GM19468 (cell line): ENCODE measurements around the gene VKORC1.

Experiments
- ATAC-seq: cut with Tn5 transposase; IDR thresholded peaks from one replicate; pipeline ENCODE4 v1.9.1; 2021; ENCODE audit warnings: mild to moderate bottlenecking, moderate library complexity, moderate number of reproducible peaks; ENCODE audit not compliant: unreplicated experiment; ENCODE audit errors: extremely low read depth

VKORC1 gene

DNA sequence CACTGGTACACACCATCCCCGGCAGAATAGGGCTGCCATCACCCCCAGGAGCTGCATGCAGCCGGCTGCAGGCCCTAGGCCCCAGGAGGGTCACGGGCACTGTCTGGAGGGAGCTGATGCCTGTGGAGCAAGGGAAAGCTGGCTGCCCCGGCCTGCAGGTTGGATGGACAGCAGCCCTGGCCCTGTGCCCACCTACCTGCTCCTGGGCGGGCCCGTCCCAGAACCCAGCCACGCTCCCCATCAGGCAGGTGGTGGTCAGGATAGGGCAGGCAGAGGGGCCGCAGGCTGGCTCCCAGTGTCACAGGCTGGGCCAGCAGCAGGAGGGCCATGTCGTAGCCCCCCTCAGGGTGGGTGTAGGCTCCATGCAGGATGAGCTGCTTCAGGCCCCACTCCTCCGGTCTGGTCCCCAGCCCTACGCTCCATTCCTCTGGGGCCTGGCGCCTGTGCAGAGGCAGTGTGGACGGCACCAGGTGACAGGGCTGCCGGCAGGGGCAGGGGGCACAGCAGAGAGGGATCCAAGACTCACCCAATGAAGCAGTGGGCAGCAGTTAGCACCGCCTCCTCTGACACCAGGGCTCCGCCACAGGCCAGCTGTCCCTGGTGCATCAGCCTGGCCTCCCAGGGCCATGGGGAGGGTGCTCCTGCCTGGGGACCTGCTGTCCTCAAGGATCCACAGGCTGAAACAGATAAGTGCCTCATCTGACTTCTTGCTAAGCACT is 9.9 kb downstream of the VKORC1 start:
- no peak for ATAC-seq

DNA sequence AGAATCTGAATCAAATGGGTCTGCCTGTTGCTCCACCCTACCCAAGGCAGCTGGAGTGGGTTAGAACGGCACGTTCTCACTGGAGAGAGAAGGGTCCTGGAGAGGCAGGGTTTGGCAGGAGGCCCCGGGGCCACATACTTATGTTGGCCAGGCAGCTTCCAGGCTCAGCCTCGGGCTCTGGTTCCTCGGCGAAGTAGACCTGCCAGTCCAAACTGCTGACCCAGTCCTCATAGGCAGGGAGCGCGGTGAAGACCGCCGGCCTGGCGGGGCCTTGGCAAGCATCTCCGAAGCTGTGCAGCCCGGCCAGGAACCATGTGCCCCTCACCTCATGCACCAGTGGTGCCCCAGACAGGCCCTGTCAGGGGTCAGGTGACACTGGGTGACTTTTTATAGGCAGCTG is 10.6 kb downstream of the VKORC1 start:
- ATAC-seq = no peak

DNA sequence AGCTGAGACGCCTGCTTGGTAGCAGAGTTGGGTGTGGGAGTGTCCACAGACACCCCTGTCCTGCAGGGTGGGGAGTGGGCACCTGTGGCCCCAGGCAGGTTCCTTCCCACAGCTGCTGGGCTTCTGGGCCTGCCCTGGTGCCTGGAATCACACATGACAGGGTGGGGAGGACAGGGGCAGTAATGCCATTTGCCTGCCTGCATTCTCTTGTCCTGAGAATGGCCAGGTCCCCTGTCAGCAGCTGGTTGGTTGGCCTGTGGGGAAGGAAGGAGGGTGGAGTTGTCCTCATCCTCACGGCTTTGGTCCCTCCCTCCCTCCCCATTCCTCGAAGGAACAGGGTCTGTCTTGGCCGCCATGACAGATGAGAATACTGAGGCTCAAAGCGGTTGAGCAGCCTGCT is 11.0 kb downstream of the VKORC1 start:
- no peak for ATAC-seq

DNA sequence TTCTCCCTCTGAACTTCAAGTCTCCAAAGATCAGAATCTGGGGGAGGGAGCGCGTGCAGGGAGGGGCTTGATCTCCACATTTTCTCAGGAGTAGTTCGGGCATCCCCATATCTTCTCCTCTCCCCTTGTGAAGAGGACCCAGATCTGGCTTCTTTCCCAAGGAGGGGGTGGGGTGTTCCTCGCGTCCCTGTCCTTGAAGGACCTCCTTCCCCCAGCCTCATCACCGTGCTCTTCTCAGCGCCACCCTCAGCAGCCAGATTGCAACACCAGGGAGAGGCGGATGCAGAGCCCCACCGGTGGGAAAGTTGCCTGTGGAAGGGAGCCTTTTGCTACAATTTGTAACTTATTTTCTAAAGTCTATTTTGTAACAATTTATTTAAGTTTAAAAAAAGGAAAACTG is 11.5 kb downstream of the VKORC1 start:
- no peak for ATAC-seq

DNA sequence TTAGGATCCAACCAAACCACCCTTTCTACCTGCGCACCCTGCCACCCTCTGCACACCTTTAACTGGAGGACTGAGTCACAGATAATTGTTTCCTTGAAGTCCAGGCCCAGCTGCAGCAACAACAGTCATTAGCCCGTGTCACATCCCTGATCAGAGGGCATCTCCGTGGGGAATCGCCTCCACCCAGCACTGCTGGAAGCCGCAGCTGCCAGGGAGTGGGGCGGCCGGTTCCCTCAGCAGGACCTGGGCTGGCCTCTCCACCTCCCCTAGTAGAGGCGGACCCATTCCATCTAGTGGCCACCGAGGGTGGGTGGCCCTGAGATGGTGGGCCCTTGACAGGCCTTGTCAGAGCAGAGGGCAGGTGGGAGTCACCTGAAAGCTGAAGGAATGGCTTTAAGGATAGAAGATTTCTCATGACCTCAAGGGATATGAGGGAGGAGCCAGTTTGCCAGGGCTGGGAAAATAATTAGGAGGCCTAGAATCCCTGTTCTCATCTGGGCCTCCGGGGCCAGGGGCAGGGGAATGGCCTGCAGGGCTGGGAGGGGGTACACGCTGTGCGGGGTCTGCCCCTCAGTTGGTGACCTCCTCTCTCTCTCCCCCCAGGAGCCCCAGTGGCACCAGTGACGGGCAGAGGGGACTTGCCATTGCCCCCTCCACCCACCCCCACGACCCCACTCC is 12.1 kb downstream of the VKORC1 start:
- ATAC-seq = no peak

DNA sequence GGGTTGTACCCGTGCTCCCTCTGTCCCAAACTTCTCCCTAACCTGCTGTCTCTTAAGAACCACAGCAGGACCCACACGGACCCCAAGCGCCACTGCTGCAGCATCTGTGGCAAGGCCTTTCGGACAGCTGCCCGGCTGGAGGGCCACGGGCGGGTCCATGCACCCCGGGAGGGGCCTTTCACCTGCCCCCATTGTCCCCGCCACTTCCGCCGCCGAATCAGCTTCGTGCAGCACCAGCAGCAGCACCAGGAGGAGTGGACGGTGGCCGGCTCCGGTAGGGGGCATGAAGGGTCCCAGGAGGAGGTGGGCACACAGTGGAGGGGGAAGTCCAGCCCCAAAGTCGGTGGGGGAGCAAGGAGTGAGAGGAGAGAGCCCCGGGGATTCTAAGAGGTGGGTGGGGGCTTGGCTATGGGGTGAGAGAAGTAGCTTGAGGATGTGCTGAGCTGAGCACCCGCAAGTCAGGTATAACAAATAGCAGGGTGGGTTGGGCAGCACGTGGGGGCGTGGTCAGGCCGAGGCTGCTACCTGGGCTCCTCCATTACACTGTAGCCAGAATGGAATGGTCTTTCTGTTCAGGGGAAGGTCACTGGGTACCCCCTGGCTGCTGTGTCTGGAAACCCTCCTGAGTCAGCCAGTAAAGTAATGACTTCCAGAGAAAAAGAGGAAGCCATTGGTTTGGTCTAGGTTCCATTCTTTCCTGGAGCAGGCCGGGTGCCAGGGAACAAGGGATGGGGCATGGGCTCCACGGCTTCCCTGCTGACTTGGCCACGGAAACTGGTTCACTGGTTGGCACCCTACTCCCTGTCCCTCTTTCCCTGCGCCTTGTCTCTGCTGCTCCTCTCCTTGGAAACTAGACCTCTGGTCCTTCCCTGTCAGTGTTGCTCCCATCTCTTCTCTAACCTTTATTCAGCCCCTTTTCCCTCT is 12.9 kb downstream of the VKORC1 start:
- no peak for ATAC-seq

DNA sequence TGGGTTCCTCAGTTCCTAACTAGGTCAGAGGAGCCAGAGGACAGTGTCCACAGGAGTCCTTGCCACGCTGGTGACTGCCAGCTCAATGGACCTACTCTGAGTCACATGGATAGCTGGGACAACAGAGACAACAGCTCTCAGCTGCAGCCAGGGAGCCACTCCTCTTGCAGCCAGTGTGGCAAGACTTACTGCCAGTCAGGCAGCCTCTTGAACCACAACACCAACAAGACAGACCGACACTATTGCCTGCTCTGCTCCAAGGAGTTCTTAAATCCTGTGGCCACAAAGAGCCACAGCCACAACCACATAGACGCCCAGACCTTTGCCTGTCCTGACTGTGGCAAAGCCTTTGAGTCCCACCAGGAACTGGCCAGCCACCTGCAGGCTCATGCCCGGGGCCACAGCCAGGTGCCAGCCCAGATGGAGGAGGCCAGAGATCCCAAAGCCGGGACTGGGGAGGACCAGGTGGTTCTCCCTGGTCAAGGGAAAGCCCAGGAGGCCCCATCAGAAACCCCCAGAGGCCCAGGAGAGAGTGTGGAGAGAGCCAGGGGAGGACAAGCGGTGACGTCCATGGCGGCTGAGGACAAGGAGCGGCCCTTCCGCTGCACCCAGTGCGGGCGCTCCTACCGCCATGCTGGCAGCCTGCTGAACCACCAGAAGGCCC is 13.7 kb downstream of the VKORC1 start:
- ATAC-seq = no peak

DNA sequence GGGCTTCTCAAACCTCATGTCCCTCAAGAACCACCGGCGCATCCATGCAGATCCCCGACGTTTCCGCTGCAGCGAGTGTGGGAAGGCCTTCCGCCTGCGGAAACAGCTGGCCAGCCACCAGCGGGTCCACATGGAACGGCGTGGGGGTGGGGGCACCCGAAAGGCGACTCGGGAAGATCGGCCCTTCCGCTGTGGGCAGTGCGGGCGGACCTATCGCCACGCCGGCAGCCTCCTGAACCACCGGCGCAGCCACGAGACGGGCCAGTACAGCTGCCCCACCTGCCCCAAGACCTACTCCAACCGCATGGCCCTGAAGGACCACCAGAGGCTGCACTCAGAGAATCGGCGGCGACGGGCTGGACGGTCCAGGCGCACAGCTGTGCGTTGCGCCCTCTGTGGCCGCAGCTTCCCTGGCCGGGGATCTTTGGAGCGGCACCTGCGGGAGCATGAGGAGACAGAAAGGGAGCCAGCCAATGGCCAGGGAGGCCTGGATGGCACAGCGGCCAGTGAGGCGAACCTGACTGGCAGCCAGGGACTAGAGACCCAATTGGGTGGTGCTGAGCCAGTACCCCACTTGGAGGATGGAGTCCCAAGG is 14.5 kb downstream of the VKORC1 start:
- ATAC-seq = no peak

DNA sequence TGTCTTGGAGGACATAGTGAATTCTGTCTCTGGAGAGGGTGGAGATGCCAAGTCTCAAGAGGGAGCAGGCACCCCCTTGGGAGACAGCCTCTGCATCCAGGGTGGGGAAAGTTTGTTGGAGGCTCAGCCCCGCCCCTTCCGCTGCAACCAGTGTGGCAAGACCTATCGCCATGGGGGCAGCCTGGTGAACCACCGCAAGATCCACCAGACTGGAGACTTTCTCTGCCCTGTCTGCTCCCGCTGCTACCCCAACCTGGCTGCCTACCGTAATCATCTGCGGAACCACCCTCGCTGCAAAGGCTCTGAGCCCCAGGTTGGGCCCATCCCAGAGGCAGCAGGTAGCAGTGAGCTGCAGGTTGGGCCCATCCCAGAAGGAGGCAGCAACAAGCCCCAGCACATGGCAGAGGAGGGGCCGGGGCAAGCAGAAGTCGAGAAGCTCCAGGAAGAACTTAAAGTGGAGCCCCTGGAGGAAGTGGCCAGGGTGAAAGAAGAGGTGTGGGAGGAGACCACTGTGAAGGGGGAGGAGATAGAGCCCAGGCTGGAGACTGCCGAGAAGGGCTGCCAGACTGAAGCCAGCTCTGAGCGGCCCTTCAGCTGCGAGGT is 15.2 kb downstream of the VKORC1 start:
- ATAC-seq = no peak

DNA sequence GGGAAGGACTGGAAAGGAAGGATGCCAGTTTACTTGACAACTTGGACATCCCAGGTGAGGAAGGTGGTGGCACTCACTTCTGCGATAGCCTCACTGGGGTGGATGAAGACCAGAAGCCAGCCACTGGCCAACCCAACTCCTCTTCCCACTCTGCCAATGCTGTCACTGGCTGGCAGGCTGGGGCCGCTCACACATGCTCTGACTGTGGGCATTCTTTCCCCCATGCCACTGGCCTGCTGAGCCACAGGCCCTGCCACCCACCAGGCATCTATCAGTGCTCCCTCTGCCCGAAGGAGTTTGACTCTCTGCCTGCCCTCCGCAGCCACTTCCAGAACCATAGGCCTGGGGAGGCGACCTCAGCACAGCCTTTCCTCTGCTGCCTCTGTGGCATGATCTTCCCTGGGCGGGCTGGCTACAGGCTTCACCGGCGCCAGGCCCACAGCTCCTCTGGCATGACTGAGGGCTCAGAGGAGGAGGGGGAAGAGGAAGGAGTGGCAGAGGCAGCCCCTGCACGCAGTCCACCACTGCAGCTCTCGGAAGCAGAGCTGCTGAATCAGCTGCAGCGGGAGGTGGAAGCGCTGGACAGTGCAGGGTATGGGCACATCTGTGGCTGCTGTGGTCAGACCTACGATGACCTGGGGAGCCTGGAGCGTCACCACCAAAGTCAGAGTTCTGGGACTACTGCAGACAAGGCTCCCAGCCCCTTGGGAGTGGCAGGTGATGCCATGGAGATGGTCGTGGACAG is 15.8 kb downstream of the VKORC1 start:
- no peak for ATAC-seq

DNA sequence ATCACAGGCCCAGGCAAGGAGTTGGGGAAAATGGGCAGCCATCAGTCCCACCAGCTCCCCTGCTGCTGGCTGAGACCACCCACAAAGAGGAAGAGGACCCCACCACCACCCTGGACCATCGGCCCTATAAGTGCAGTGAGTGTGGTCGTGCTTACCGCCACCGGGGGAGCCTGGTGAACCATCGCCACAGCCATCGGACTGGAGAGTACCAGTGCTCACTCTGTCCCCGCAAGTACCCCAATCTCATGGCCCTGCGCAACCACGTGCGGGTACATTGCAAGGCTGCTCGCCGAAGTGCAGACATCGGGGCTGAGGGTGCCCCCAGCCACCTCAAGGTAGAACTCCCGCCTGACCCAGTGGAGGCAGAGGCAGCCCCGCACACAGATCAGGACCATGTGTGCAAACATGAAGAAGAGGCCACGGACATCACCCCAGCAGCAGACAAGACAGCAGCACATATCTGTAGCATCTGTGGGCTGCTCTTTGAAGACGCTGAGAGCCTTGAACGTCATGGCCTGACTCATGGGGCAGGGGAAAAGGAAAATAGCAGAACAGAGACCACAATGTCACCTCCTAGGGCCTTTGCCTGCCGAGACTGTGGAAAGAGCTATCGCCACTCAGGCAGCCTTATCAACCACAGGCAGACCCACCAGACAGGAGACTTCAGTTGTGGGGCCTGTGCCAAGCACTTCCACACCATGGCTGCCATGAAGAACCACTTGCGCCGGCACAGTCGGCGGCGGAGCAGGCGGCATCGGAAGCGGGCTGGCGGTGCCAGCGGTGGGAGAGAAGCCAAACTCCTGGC is 16.8 kb downstream of the VKORC1 start:
- ATAC-seq = no peak

DNA sequence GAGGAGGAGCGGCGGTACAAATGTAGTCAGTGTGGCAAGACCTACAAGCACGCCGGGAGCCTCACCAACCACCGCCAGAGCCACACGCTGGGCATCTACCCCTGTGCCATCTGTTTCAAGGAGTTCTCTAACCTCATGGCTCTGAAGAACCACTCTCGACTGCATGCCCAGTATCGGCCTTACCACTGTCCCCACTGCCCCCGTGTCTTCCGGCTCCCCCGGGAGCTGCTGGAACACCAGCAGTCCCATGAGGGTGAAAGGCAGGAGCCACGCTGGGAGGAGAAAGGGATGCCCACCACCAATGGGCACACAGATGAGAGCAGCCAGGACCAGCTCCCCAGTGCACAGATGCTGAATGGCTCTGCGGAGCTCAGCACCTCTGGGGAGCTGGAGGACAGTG is 17.6 kb downstream of the VKORC1 start:
- ATAC-seq = no peak

DNA sequence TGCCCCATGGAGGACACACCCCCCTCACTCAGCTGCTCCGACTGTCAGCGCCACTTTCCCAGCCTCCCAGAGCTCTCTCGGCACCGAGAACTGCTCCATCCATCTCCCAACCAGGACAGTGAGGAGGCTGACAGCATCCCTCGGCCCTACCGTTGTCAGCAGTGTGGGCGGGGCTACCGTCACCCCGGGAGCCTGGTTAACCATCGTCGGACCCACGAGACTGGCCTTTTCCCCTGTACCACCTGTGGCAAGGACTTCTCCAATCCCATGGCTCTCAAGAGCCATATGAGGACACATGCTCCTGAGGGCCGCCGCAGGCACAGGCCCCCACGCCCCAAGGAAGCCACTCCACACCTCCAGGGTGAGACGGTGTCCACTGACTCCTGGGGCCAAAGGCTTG is 18.3 kb downstream of the VKORC1 start:
- ATAC-seq = no peak

DNA sequence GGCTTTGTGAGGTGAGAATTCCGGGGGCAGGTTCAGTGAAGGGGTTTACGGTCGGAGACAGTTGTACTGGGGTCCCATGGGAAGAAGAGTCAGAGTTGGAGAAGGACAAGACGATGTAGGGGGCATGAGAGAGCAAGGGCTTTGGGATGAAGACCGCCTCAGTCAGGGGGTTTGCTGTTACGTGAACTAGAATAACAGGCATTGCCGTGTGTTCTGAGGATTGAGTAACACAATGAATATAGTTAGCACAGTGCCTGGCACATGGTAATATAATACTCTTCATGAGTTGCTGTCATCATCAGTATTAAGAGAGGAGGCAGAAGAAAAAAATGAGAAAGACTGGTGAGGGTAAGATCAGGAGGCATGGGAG is 19.8 kb downstream of the VKORC1 start:
- no peak for ATAC-seq

DNA sequence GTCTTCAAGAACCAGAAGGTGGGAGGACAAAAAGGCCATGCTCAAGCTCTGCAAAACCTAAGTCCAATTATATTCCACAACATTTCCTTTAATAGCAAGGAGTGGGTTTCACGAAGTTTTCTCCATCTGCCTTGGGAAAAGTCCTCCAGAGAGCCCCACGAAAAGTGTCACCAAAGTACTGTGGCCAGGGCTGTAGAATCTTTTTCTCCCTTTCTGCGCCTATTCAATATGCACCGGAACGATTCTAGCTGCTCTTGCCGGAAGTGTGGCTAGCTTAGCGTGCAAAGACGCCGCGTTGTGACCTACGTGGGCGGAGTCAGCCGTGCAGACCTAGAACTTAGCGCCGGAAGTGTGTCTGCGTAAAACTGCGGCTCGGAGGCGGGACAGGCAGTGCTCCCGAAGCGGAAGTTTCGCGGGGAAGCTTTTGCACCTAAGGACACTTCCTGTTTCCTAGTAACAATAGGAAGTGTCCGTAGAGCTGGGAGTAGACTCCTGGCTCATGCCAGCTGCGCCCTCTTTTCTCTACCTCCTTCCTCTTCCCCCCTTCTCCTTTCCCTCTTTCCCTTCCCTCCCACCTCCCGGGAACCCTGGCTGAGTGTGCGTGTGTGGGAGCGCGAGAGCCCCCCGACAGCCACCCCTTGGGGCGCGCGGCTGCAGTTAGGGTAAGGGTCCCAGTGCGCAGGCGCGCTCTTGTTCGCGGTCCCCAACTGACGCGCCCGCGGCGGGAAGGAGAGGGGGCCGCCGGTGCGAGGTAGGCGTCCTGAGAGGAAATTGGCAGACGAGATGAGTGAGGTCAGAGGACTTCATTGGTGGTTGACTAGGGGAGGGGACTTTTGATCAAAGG is 20.4 kb downstream of the VKORC1 start, which contains the start of the genes ZNF646 and ZNF668:
Gene ZNF646 (plus strand): TSS at position 453 of the 844 bp plus-strand sequence. CDS start 1,903 bp downstream, outside the sequence.
Gene ZNF668 (minus strand): TSS at position 271 of the 844 bp plus-strand sequence. CDS start 9,781 bp downstream, outside the sequence.
- ATAC-seq = peak; percentile 28

DNA sequence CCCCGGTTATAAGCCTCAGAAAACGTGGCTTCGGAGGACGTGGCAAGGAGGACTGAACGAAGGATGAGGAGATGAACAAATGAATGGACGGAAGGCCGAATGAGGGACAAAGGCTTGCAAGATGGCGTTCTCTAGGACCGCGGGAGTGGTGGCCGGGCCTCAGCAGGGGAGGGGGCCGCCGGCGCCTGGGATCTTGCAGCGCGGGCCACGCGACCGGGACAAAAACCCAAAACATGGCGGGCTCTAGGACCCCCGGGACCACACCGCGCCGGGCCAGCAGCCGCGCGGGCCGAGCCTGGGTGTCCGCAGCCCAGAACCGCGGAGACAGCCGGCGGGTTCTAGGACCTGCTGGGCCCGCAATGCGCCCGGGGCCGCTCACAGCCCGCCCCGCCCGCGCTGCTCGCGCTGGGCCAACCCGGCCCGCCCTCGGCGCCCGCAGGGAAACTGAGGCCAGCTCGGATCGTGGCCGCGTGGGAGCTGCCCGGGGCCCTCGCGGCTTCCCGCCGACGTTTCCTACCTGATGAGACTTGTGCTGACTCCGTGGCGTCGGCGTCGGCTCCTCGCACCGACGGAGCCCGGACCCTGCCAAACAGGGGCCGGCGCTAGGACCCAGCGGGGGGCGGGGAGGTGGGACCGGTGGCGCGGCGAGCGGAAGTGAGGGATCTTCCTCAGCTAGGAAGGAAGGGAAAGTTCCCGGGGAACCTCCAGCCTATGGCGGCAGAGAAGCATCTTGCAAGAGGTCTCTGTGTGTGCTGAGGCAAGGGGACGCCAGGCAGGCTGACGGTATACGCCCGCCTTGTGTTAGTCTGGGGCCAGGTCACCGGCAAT is 21.2 kb downstream of the VKORC1 start:
- ATAC-seq = peak; percentile 23
